ENCODE measurements around the gene SLC20A1.
"Not testable (repeated sequence)": the region's sequence is repeated elsewhere in the genome, so short reads cannot be mapped to it uniquely, and the experiment has no call there.

Gene SLC20A1, protein sequence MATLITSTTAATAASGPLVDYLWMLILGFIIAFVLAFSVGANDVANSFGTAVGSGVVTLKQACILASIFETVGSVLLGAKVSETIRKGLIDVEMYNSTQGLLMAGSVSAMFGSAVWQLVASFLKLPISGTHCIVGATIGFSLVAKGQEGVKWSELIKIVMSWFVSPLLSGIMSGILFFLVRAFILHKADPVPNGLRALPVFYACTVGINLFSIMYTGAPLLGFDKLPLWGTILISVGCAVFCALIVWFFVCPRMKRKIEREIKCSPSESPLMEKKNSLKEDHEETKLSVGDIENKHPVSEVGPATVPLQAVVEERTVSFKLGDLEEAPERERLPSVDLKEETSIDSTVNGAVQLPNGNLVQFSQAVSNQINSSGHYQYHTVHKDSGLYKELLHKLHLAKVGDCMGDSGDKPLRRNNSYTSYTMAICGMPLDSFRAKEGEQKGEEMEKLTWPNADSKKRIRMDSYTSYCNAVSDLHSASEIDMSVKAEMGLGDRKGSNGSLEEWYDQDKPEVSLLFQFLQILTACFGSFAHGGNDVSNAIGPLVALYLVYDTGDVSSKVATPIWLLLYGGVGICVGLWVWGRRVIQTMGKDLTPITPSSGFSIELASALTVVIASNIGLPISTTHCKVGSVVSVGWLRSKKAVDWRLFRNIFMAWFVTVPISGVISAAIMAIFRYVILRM

DNA sequence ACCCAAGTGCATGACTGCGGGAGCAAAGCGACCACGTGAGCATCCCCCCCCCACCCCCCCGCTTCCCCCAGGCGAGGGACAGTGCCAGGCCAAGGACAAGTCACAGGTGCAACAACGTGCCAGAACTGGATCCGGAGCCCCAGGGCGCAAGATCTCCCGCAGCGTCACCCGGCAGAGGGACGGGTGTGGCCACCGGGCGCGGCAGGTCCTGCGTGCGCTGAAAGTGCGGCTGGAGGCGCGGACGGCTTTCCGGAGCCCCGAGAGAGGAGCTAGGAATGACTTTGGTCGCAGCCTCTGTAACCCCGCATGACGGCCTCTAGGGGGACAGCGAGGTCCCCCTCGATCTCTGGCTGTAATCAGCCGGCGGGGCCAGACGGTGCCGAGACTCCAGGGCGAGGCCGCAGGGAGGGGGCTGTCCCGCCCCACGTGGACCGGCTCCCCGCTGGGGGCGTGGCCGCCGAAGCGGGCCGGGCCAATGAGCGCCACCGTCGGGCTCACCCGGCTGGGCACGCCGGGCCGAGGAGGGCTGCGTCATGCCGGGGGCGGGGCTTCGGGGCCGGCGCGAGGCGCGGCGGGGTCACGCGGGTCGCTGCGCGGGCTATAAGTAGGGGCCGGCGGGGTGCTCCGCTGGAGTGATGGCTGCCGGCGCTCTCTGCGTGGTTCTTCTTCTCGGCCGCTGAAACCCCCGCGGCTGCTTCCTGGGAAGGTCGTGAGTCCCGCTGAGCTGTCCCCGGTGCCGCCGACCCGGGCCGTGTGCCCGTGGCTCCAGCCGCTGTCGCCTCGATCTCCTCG, at the start of gene SLC20A1:
Gene SLC20A1, plus strand, starts transcription at position 630 of the 792 bp plus-strand sequence. CDS start 890 bp downstream, outside the sequence.
- DNase-seq (ENCODE audit: low spot score) = peak; percentile 97

DNA sequence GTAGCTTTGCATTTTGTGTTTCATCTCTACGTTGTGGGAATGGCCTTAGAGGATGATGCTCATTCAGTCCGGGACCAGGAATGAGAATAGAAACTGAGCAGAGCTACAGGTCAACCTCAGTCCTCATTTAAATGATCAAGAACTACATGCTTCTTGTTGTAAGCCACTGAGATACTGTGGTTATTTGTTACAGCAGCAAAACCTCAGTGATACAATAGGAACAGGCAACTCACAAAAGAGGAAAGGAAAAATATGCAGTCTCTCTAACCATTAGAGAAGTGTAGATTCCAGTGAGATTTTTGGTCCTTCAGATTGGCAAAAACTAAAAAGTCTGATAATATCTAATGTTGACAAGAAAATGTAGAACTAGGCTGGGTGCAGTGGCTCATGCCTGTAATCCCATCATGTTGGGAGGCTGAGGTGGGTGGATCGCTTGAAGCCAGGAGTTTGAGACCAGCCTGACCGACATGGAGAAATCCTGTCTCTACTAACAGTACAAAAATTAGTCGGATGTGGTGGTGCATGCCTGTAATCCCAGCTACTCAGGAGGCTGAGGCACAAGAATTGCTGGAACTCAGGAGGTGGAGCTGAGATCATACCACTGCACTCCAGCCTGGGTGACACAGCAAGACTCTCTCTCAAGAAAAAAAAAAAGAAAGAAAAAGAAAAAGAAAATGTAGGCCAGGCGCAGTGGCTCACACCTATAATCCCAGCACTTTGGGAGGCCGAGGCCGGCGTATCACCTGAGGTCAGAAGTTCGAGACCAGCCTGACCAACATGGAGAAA, 48.0 kb upstream of the SLC20A1 start:
- no peak for DNase-seq (ENCODE audit: low spot score)

GRCh38 chr2:112600634-112601033, 45.1 kb upstream of the SLC20A1 start:
- no peak for DNase-seq (ENCODE audit: low spot score)

GRCh38 chr2:112601754-112602153, 44.0 kb upstream of the SLC20A1 start:
- DNase-seq (ENCODE audit: low spot score) = no peak

- no peak for DNase-seq (ENCODE audit: low spot score)
Measured at GRCh38 chr2:112602917-112603316, 42.8 kb upstream of the SLC20A1 start.

DNA sequence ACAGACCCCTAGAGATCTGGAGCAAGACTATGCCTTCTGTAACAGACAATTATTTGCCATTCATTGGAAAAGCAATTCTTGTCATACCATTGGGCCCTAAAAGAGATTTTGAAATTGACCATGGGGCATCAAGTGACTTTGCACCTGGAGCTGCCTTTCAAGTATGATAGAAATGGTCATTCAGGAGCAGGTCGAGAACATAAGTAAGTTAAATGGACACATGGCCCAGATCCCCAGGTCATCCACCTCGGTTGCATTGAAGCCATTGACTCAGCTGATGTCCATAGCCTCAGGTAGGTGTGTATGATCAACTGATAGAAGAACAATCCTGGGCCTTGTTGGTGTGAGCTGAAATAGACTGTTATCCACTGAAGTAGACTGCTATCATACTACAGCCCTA, 42.0 kb upstream of the SLC20A1 start:
- DNase-seq (ENCODE audit: low spot score) = no peak

- no peak for DNase-seq (ENCODE audit: low spot score)
Measured at GRCh38 chr2:112604952-112605351, 40.8 kb upstream of the SLC20A1 start.

DNA sequence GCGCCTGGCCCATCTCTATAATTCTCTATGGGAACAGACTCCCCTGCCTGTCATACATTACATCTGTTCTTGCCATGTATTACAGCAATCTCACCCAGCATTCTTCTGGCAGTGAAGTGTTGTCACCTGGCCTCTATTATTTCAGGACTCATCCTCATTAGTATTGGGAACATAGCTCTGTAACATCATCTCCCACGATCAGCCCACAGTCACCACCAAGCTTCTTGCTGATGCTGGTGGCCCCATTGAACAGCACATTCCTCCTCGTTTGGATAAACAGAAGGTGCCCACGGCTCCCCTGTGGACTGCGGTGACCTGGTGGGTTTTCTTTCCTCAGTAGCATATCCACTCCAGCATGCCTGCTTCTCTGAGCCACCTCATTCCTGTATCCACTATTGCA, 39.8 kb upstream of the SLC20A1 start:
- no peak for DNase-seq (ENCODE audit: low spot score)

- no peak for DNase-seq (ENCODE audit: low spot score)
Measured at GRCh38 chr2:112606547-112606946, 39.2 kb upstream of the SLC20A1 start.

DNA sequence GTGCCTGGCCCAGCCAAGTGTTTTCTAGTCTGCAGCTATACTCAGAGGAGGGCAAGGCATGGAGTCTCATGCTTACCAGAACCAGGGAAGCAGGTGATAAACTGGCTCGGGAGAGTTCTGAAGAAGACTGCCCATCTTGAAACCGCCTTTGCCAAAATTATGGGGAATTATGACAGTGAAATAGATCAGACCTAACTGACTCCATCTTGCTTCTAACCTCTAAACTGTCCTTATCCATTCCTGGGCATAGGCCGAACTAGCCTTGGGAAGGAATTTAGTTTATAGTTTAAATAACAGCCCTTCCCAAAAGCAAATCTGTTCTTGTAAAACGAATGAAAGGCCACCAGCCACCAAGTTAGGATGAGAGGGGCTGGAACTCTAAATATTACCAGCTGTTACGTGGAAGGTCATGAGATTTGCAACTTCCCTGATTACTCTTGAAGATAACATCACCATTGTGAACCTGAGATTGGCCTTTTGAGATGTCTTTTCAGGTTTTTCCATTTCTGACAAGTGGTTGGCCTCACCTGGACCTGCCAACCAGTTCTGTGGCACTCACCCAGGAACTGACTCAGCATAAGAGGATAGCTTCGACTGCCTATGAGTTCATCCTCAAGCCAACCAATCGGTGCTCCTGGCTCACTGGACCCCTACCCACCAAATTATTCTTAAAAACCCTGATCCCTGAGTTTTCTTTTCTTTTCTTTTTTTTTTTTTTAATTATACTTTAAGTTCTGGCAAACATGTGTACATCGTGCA, 37.9 kb upstream of the SLC20A1 start:
- peak; percentile 16 for DNase-seq (ENCODE audit: low spot score)

DNA sequence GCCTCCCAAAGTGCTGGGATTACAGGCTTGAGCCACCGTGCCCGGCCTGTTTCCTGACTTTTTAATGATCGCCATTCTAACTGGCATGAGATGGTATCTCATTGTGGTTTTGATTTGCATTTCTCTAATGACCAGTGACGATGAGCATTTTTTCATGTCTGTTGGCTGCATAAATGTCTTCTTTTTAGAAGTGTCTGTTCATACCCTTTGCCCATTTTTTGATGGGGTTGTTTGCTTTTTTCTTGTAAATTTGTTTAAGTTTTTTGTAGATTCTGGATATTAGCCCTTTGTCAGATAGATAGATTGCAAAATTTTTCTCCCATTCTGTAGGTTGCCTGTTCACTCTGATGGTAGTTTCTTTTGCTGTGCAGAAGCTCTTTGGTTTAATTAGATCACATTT, 36.4 kb upstream of the SLC20A1 start:
- not testable (repeated sequence) for DNase-seq (ENCODE audit: low spot score)

- not testable (repeated sequence) for DNase-seq (ENCODE audit: low spot score)
Measured at GRCh38 chr2:112612283-112612682, 33.5 kb upstream of the SLC20A1 start.

DNA sequence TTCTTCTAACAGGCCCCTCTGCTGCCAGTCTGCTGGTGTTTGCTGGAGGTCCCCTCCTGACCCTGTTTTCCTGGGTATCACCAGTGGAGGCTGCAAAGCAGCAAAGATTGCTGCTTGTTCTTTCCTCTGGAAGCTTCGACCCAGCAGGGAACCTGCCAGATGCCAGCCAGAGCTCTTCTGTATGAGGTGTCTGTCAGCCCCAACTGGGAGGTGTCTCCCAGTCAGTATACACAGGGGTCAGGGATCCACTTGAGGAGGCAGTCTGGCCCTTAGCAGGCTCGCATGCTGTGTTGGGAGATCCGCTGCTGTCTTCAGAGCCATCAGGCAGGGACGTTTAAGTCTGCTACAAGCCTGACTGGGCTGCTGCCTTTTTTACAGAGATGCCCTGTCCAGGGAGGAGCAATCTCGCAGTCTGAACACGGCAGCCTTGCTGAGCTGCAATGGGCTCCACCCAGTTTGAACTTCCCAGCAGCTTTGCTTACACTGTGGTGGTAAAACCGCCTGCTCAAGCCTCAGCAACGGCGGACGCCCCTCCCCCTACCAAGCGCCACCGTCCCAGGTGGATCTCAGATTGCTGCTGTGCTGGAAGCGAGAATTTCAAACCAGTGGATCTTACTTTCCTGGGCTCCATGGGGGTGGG, 31.4 kb upstream of the SLC20A1 start:
- DNase-seq (ENCODE audit: low spot score) = no peak

- DNase-seq (ENCODE audit: low spot score) = no peak
Measured at GRCh38 chr2:112615051-112615450, 30.7 kb upstream of the SLC20A1 start.

- not testable (repeated sequence) for DNase-seq (ENCODE audit: low spot score)
Measured at GRCh38 chr2:112615798-112616197, 29.9 kb upstream of the SLC20A1 start.

DNA sequence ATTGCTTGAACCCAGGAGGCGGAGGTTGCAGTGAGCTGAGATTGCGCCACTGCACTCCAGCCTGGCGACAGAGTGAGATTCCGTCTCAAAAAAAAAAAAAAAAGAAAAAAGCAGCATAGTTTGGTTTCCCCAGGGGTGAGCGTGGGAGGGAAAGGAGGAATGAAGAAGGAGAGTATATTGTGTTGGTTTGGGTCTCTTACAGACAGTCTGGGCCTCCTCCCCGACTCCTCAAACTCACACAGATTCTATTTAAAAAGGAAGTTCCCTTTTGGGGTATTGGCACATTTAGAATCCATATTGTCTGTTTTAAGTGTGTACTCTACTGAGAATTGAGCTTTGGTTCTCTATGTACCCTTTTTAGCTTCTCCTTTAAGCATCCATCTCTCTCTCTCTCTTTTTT, 27.4 kb upstream of the SLC20A1 start:
- no peak for DNase-seq (ENCODE audit: low spot score)

GRCh38 chr2:112621790-112622527, 23.8 kb upstream of the SLC20A1 start:
- DNase-seq (ENCODE audit: low spot score) = no peak

DNA sequence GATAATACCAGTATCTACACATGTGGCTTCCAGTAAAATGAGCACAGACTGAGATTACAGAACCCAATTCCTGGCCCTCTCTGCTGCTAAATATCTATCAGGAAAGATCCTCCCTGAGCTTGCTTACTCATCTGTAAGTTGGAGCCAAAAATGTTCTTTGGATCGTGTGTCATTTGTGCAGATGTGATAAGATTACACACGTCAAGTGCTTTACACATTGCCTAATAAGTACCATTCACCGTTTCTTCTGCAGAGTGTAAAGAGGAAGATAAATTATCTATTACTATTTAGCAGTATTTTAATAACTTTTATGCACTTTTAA, 23.2 kb upstream of the SLC20A1 start:
- no peak for DNase-seq (ENCODE audit: low spot score)

GRCh38 chr2:112623913-112624777, 21.6 kb upstream of the SLC20A1 start:
- DNase-seq (ENCODE audit: low spot score) = peak; percentile 66

All from kidney tubule cell (primary cell).